Islet precursor cell (in vitro differentiated cells): ENCODE data around the gene KRTAP16-1.

Source experiments
- DNase-seq: peaks from one replicate; pipeline ENCODE4 v3.0.0-alpha.2; 2018

The KRTAP16-1 gene

GRCh38 chr17:41328207-41328606, 19.1 kb upstream of the KRTAP16-1 start:
- peak; percentile 49 for DNase-seq

DNA sequence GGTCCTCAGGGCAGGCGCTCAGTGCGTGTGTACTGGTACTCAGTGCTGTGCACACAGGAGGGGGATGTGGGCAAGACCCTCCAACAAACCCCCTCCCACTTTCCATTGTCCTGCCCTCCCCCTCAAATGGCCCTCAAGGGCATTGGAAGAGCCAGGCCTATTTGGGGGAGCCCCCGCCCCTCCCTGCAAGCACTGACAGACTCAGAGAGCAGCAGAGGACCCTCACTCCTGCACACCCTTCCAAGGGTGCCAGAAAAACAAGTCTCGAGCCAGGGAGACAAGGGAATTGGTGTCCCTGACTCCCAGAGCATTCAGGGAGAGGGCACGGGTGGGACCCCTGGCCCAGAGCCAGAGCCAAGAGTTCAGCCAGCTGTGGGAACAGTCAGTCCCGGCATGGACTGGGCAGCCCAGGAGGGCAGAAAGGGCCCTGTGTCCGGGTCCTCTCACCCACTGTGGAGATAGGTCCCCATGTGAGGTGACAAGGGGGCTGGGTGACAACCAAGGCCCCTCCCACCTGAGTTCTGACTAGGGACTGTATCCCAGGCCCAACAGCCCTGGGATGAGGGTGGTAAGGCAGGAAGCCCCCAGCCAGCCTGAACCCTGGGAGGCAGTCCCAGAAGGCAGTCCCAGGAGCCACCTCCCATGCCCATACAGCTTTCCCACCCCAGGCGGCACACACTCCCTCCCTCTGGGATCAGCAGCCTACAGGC, 18.5 kb upstream of the KRTAP16-1 start:
- peak; percentile 51 for DNase-seq

DNA sequence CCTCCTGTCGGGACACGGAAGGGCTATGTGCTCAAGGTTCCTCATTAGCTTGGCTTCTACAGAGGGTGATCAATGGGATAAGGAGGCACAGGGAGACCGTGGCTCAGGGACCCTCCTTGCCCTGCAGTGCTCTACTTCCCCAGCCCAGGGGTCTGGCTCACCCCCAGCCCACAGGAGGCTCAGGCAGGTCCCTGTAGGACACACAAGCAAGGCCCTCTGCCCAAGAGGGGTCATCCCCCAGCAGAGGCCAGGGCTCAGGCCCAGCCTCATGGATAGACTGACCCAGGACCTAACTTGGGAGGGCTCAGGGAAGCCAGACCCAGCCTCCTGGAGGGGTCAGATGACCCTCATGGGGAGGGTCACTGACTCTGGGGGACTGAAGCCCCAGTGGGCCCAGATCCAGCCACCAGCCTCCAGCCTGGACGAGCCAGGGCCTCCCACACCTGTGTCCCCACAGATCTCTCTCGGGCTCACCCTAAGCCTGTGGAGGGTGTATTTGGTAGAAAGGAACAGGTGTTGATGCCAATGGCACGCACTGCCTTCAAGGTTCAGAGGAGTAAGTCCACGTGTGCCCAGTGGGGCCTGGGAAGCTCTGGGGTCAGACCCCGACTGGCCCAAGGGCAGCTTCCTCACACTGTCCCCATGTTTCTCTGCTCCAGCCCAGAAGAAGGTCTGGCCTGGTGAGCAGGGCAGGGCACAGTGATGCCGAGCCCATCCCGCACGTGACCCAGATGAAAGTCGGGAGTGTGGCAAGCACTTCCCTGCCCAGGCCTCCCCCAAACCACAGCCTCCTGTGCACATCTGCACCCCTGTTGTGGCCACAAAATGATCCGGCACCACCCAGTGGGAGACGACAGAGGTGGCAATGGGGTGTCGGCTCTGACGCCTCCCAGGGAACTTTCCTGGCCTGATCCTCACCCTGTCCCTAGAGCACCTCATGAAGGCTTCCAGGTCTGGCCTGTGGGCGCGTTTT, 17.4 kb upstream of the KRTAP16-1 start:
- peak; percentile 51 for DNase-seq

DNA sequence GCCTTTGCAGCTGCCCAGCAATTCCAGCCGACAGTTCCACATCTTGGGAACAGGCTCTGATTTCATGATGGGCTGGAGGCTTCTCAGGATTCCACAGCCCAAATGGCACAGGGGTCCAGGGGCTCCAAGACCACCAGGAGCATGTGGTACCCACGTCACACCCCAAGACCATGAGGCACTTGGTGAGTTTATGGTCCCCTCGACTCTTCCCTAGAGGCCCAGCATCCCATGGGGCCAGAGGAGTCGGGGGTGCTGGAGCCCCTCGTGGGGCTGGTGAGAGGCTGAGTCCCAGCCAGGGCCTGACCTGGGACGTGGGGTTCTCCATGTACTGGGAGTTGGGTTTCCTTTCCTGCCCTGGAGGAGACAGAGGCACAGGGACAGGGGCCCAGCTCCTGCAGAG, 16.5 kb upstream of the KRTAP16-1 start:
- DNase-seq: peak; percentile 42

DNA sequence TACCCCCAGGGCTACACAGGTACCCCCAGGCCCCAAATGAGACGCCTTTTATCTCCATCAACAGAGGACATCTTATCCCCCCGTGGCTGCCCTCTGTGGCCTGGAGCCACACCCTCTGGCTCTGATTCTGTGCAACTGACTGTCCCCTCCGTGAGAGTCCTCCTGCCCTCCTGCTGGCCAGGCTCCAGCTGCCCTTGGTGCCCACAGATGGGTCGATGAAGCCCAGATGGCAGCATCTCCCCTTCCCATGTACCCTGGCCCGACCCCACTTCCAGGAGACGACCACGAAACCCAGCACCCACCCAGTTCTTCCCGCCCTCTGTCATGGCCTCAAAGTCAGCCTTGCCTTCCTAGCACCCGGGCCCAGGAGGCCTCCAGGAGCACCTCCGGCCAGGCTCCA, 16.0 kb upstream of the KRTAP16-1 start:
- peak; percentile 43 for DNase-seq

GRCh38 chr17:41324180-41325075, 15.3 kb upstream of the KRTAP16-1 start:
- DNase-seq: peak; percentile 75

DNA sequence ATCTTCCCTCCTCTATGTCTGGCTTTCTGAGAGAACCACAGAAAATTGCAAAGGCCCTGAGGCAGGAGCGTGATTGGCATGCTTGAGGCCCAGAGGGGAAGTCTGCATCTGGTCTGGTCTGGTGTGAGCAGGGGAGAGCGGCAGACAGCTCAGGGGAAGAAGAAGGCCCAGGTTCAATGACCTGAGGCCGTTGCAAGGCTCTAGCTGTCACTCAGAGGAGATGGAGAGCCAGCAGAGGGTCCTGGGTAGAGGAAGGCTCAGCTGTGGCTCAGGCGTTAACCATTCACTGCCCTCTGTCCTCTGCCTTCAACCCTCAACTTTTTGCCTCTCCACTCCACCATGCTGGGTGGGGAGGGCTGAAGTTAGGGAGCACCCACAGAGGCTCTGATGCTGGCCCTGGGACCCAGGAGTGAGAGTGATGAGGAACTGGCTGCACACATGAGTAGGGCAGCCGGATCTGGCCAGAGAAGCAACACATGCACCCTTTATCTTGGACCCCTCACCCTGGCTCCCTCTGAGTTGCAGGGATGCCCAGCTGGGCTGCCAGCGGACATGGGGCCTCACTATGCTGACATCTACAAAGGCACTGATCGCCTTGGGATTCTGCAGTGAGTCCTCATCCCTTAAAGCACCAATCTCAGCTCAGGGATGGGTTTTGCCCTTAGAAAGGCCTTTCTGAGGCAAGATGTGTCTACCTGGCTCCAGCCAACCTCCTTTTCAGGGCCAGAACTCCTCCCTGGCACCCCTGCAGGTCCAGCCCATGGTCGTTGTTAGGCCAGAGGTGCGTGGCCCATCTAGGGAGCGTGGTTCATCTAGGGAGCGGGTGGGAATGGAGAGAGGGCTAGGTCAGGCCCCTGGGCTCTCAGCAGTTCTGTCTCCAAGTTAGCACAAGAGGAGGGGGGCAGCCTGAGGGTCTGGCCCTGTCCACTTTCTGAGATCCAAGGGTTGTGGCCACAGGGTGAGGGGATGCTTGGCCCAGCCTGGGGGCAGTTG, 14.1 kb upstream of the KRTAP16-1 start:
- peak; percentile 90 for DNase-seq

GRCh38 chr17:41322094-41322902, 13.2 kb upstream of the KRTAP16-1 start:
- peak; percentile 46 for DNase-seq

DNA sequence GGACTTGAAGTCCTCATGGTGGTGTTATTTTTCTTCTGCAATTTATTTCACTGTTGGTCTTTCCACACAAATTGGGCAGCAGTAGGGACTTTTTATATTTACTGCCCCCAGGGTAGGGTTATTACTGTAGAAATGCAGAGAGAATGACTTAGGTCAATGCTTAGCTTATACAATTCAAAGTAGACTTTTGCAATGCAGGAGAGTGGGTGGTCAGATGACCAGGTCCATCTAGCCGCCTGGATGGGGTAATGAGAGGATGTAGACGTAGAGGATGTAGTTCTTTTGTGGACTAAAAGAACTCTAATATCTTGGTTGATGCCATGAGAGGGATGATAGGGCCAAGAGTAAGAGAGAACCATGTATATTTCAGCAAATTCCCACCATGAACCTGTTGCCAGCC, 9.1 kb upstream of the KRTAP16-1 start:
- peak; percentile 13 for DNase-seq

GRCh38 chr17:41315814-41316445, 6.8 kb upstream of the KRTAP16-1 start:
- DNase-seq: peak; percentile 40

- peak; percentile 46 for DNase-seq
These were observed 6.2 kb upstream of the KRTAP16-1 start, which contains the start of gene KRTAP17-1 for GRCh38 chr17:41315204-41315794. KRTAP17-1 (minus strand) TSS chr17:41315710; CDS start chr17:41315650, 60 bp downstream.

- DNase-seq: no peak
These were observed 2.0 kb upstream of the KRTAP16-1 start for GRCh38 chr17:41311111-41311510.

- DNase-seq: no peak
These were observed 725 bp downstream of the KRTAP16-1 start for GRCh38 chr17:41308251-41308917.

DNA sequence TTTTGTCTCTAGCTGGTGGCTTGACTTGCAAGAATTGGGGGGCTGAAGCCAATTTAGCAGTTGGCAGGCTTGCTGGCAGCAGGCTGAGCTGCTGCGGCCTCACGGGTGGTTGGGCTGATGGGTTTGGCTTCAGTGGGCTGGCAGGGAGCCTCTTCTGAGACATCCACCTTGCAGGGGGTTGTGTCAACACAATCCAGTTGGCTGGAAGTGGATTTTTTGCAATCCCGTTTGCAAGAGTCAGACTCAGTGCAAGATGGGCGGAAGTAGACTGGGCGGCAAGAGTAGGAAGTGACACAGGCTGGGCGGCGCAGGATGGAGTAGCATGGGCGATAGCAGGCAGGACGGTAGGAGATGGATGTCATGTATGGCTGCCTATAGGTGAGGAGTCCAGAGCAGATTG, 1.5 kb downstream of the KRTAP16-1 start:
- DNase-seq: peak; percentile 49

DNA sequence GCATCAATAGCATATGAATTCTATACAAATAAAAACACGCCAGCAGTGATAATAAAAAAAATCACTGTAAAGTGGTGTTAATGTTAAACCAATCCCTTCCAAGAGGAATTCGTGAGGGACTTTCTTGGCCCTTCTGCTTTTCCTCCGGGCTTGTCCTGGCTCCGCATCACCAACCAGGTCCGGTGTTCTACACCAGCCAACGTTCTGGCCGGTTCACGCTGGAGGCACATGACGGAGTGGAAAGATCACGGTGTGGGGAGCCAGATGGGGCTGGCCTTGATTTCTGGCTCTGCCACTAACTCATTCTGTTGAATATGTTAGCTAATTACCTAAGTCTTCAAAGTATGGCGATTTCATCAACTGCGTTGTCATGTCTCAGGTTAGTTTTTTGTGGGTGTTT, 5.0 kb downstream of the KRTAP16-1 start:
- DNase-seq: no peak

DNA sequence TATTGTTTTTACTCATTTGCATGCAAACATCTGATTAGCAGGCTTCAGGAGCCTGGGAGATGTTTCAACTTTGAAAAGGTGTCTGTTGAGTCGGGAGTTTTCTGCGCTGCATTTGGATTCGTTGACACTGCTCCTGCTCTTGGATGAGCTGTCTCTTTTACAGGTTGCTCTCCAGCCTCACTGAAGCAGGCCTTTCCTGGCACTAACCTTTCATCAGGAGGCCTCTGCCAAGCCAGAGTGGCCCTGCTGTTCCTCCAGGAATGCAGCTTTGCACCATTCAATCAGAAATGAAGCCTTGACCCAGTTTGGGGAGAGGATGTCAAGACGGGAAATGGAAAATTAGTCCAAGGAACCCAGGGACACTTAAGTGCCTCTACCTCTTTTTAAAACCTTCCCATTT, 6.1 kb downstream of the KRTAP16-1 start:
- DNase-seq: no peak

DNA sequence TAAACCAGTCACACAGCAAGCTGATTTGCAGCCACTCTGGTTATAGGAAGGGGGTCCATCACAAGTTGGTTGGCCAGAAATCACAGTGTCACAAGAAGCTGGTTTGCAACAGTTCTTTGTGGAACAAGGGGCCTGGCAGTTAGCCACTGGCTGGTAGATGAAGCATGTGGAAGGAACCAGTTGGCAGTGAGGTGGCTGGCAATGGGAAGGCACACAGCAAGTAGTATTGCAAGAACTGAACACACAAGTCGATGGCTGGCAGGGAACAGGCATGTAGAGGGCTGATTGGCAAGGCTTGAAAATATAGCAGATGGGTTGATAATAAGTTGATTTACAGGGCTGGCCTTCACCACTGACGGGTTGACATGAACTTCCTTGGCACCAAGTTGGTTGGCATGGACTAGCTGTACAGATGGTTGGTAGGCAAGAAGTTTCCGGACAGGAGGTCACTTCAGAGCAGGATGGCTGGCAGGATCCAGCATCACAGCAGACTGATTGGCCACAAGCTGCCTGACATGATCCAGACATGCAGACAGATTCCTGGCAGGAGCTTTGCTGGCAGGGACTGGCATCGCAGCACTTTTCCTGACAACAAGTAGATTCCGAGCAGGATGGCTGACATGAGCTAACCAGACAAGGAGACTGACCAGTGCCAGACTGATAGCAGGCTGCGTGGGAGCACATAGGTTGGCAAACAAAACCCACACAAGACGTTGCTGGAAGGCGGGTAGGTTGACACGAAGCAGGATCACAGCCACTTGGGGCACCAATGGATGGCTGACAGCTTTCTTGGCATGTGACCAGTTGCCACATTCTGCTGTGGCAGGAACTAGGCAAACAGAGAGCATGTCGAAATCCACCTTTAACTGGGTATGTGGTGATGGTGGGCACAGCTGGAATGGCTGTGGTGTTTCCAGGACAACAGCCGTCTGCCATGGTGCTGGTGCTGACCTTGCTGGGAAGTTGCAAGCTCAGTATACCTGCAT, 6.9 kb downstream of the KRTAP16-1 start, which contains the start of gene KRTAP29-1:
KRTAP29-1 (minus strand) TSS at position 936 of the 986 bp plus-strand sequence; CDS start at position 936, 0 bp downstream.
- DNase-seq: no peak
